ENCODE measurements around the gene ZNF521.

- TF ChIP-seq, protein P1, sequence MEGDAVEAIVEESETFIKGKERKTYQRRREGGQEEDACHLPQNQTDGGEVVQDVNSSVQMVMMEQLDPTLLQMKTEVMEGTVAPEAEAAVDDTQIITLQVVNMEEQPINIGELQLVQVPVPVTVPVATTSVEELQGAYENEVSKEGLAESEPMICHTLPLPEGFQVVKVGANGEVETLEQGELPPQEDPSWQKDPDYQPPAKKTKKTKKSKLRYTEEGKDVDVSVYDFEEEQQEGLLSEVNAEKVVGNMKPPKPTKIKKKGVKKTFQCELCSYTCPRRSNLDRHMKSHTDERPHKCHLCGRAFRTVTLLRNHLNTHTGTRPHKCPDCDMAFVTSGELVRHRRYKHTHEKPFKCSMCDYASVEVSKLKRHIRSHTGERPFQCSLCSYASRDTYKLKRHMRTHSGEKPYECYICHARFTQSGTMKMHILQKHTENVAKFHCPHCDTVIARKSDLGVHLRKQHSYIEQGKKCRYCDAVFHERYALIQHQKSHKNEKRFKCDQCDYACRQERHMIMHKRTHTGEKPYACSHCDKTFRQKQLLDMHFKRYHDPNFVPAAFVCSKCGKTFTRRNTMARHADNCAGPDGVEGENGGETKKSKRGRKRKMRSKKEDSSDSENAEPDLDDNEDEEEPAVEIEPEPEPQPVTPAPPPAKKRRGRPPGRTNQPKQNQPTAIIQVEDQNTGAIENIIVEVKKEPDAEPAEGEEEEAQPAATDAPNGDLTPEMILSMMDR (IDR thresholded peaks at IDR 0.05): no peak
- TF ChIP-seq POLR2A (IDR thresholded peaks at IDR 0.05): no peak
Observed at GRCh38 chr18:25239581-25240419, 112.2 kb downstream of the ZNF521 start.
